Heart left ventricle (tissue), 16 donors: Measurements from ENCODE around the gene LAMB4. TPM values are rescaled to one million over a fixed set of nuclear protein-coding genes. Genes with fewer than 3 reads are reported as not detected.

Experiments used
- ATAC-seq, 4 donors: fragments of 200-7000 bp; cut with Tn5 transposase; one replicate each; pipeline ENCODE4 v1.9.1; 2020 to 2022; ENCODE audit warnings: moderate library complexity in 4 of 4, mild to moderate bottlenecking in 3 of 4, moderate number of reproducible peaks in 1 of 4
- DNase-seq, 5 donors: peaks; one replicate each; pipeline ENCODE4 v3.0.0-alpha.2; 2020
- H3K27ac ChIP-seq, 12 donors: fragments of 200-600 bp; sonication (generic) in 4 of 12; one replicate each; pipeline versions ENCODE4 v1.5.0 to v1.8.0; 2016 to 2022; ENCODE audit warnings: mild to moderate bottlenecking in 2 of 12
- H3K27me3 ChIP-seq, 9 donors: fragments of 200-600 bp; sonication (generic) in 2 of 9; one replicate each; pipeline versions ENCODE4 v1.5.1 to v1.8.0; 2016 to 2022; ENCODE audit warnings: mild to moderate bottlenecking in 3 of 9
- H3K36me3 ChIP-seq, 9 donors: fragments of 200-600 bp; sonication (generic) in 2 of 9; one replicate each; pipeline versions ENCODE4 v1.5.0 to v1.8.0; 2018 to 2022; ENCODE audit warnings: mild to moderate bottlenecking in 2 of 9
- H3K4me1 ChIP-seq, 12 donors: fragments of 200-600 bp; sonication (generic) in 4 of 12; one replicate each; pipeline versions ENCODE4 v1.5.0 to v1.8.0; 2016 to 2022; ENCODE audit warnings: mild to moderate bottlenecking in 3 of 12
- H3K4me3 ChIP-seq, 12 donors: fragments of 200-600 bp; sonication (generic) in 4 of 12; one replicate each; pipeline versions ENCODE4 v1.5.0 to v1.8.0; 2017 to 2022; ENCODE audit warnings: mild to moderate bottlenecking in 9 of 12, moderate library complexity in 4 of 12
- H3K9me3 ChIP-seq, 12 donors: fragments of 200-600 bp; sonication (generic) in 4 of 12; one replicate each; pipeline versions ENCODE4 v1.5.0 to v1.8.0; 2016 to 2022; ENCODE audit warnings: mild to moderate bottlenecking in 1 of 12
- POLR2A ChIP-seq, 2 donors: fragments of 450-650 bp; IDR thresholded peaks; one replicate each; pipeline ENCODE4 v1.6.1; 2017; ENCODE audit warnings: antibody characterized with exemption in 2 of 2, mild to moderate bottlenecking in 2 of 2, moderate library complexity in 2 of 2
- WGBS, 4 donors: extraction: QIAGEN DNeasy Blood & Tissue Kit in 2 of 4; methylation state at CpG; one replicate each; pipeline versions ENCODE4 v1.1.5 to v1.1.7; 2013 to 2018; 5-methylcytosine and 5-hydroxymethylcytosine counted together
- intact Hi-C, 10 donors: fragments of 100-400 bp; cut with DNase I; formaldehyde crosslinking; loops; one replicate each; pipeline versions ENCODE4 v1.11.1 to v1.14.2; 2022
- polyA plus RNA-seq, 2 donors: library from polyadenylated mRNA; stranded (reverse); fragments of 200-250 nt; gene quantifications; one replicate each; pipeline ENCODE4 v1.2.3, GENCODE V29; 2013
- total RNA-seq, 9 donors: library from RNA; depleted of rRNA in 2 of 9; stranded (reverse); fragments of >200 nt in 2 of 9; fragmentation: NEBNext Ultra II Directional in 3 of 9; extraction: Animal tissue kit (Norgen Biotek cat#: 25700) in 3 of 9; gene quantifications; one replicate each; pipeline versions ENCODE4 v1.1.0 to v1.2.4, GENCODE V29; 2016 to 2023
- TF ChIP-seq, protein P1 (sequence below), 12 donors: fragments of 200-600 bp; sonication (generic) in 4 of 12; IDR thresholded peaks; one replicate each; pipeline versions ENCODE4 v1.5.0 to v1.8.0; 2018 to 2022; ENCODE audit warnings: antibody characterized with exemption in 12 of 12, mild to moderate bottlenecking in 5 of 12
- donor health status: ischemic (EF 13 %, LVEDD 7.1; RV severe dilation, severe dysfunction).
- donor health status: healthy with polysubstance abuse.
- donor health status: DM: no; HTN: yes; CAD: no.
- donor health status: DM: no; HTN: no; CAD: no.
- donor health status: ischemic (EF 25% LVEDD 6.9; RV normal size, moderate dysfunction).
- donor health status: ischemic (EF 25% LVEDD 5.7; RV mildly dilated, moderate dysfunction).
- donor health status: healthy.
- donor health status: DM: yes; HTN: yes; CAD: no.
- donor health status: ischemic (EF 35%, LVEDD 5.7; RV mildly dilated, moderate dysfunction).
- donor health status: nonischemic (EF 11% LVEDD 7.7; RV severe dilation, severe dysfunction).
- donor health status: DM: yes; HTN: yes; CAD: no.
- donor health status: PGD.
- donor health status: ischemic (EF 29% LVEDD 5.4; RV normal size, mild dysfunction).
- donor health status: nonischemic (EF 23%, LVEDD 6.1; RV moderate dilation, normal function).

LAMB4 gene
- total and polyA plus RNA-seq, 11 donors, result 0.19 to 0.31 (median 0.26) TPM; not detected in 4

DNA sequence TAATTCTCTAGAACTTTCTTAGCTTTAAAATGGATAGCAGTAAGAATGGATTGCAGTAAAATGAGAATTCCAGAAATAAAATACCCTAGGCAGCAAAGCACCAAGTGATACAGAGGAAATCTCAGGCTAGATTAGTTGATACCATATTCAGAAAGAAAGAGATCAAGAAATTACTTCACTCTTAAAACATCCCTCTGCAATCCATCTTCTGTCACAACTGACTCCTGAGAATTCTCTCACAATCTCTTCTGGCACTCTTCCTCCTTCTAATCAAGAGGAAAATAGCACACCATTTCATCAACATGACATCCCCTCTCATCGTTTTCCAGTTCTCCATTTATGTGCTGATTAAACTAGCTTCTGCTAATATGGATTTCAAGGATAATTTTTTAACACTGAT is 85.0 kb downstream of the LAMB4 start:
- no peak overlapping the region for H3K4me3 ChIP-seq
- ATAC-seq (peak in 2 of 4 donors; percentile 62 to 73), DNase-seq (no peak)
- H3K36me3 ChIP-seq, result no peaks in the 10 kb centered on the region
- intact Hi-C loops, result no loop called here
- 5 to 16% (median 14%) methylated on average over 1 of the region's 1 CpG for WGBS, 4 donors
- H3K9me3 ChIP-seq, result no peaks in the 10 kb centered on the region
- H3K4me1 ChIP-seq, result peaks cover 0 to 12% (median 1%) of the 10 kb centered on the region in 12 donors
- peak overlapping the region in 1 of 12 donors; percentile 25 for H3K27ac ChIP-seq
- TF ChIP-seq, protein P1, sequence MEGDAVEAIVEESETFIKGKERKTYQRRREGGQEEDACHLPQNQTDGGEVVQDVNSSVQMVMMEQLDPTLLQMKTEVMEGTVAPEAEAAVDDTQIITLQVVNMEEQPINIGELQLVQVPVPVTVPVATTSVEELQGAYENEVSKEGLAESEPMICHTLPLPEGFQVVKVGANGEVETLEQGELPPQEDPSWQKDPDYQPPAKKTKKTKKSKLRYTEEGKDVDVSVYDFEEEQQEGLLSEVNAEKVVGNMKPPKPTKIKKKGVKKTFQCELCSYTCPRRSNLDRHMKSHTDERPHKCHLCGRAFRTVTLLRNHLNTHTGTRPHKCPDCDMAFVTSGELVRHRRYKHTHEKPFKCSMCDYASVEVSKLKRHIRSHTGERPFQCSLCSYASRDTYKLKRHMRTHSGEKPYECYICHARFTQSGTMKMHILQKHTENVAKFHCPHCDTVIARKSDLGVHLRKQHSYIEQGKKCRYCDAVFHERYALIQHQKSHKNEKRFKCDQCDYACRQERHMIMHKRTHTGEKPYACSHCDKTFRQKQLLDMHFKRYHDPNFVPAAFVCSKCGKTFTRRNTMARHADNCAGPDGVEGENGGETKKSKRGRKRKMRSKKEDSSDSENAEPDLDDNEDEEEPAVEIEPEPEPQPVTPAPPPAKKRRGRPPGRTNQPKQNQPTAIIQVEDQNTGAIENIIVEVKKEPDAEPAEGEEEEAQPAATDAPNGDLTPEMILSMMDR (IDR thresholded peaks at IDR 0.05), result no peak
- no peak for TF ChIP-seq POLR2A (IDR thresholded peaks at IDR 0.05)
- no peaks in the 10 kb centered on the region for H3K27me3 ChIP-seq

DNA sequence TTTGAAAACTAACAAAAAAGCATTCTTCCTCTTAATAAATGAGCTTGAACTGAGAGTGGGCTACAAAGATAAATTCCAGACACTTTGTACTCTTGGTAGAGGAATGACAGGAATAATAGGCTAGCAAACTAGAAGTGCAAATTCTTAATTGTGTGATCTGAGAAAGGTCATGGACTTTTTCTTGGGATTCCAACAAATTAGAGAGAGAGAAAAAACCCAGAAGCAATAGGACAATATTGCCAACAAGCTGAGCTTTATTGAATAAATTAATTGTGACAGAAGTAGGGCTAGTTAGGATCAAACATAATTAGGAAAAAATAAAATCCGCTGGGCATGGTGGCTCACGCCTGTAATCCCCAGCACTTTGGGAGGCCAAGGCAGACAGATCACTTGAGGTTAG is 85.8 kb downstream of the LAMB4 start:
- H3K9me3 ChIP-seq, result no peaks in the 10 kb centered on the region
- H3K27me3 ChIP-seq, result no peaks in the 10 kb centered on the region
- no peak for DNase-seq
- peak overlapping the region in 1 of 12 donors; percentile 25 for H3K27ac ChIP-seq
- WGBS, 4 donors, result 94 to 98% (median 96%) methylated on average over 2 of the region's 2 CpGs
- intact Hi-C loops, result no loop called here
- peaks cover 0 to 12% (median 1%) of the 10 kb centered on the region in 12 donors for H3K4me1 ChIP-seq
- H3K4me3 ChIP-seq, result no peak overlapping the region
- TF ChIP-seq, protein P1 (IDR thresholded peaks at IDR 0.05), result no peak
- no peak for TF ChIP-seq POLR2A (IDR thresholded peaks at IDR 0.05)
- no peaks in the 10 kb centered on the region for H3K36me3 ChIP-seq
- ATAC-seq, result no peak

GRCh38 chr7:108038986-108039385 is 91.2 kb downstream of the LAMB4 start:
- H3K36me3 ChIP-seq, result no peaks in the 10 kb centered on the region
- DNase-seq (no peak), ATAC-seq (no peak)
- H3K4me1 ChIP-seq, result no peaks in the 10 kb centered on the region
- no peak overlapping the region for H3K27ac ChIP-seq
- TF ChIP-seq, protein P1 (IDR thresholded peaks at IDR 0.05), result no peak
- TF ChIP-seq POLR2A (IDR thresholded peaks at IDR 0.05), result no peak
- no peaks in the 10 kb centered on the region for H3K27me3 ChIP-seq
- intact Hi-C loops, result no loop called here
- no peak overlapping the region for H3K4me3 ChIP-seq
- H3K9me3 ChIP-seq, result no peaks in the 10 kb centered on the region

DNA sequence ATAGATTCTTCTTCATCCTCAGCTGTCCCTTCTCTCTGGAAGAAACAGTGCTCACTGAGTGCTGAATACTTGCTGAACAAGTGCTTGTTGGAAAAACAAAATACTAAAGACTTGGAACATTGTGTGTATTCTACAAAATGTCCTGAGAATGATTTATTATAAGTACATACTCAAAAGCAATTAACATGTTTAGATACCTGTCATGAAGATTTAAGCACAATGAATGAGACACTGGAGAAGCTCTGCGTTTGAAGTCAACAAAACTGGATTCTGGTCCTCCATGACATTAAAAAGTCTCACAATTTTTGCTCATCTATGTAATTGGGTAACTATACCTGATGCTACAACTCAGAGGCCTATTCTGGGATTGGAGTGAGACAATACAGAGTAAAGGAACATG is 92.4 kb downstream of the LAMB4 start:
- H3K4me3 ChIP-seq, result no peak overlapping the region
- no peaks in the 10 kb centered on the region for H3K9me3 ChIP-seq
- ATAC-seq (no peak), DNase-seq (no peak)
- intact Hi-C loops, result no loop called here
- 89 to 94% (median 91%) methylated on average over 1 of the region's 1 CpG for WGBS, 4 donors
- no peaks in the 10 kb centered on the region for H3K27me3 ChIP-seq
- TF ChIP-seq, protein P1 (IDR thresholded peaks at IDR 0.05), result no peak
- no peak for TF ChIP-seq POLR2A (IDR thresholded peaks at IDR 0.05)
- H3K4me1 ChIP-seq, result no peaks in the 10 kb centered on the region
- no peaks in the 10 kb centered on the region for H3K36me3 ChIP-seq
- no peak overlapping the region for H3K27ac ChIP-seq
